Esophagus muscularis mucosa (tissue), 4 donors: ENCODE data around the gene CEP57L1.

ENCODE experiments used
- EP300 ChIP-seq: sonication (generic); formaldehyde crosslinking; IDR thresholded peaks from one replicate; pipeline ENCODE4 v1.6.1; 2017; ENCODE audit warnings: antibody characterized with exemption
- POLR2A ChIP-seq: fragments of 450-650 bp; IDR thresholded peaks from one replicate; pipeline ENCODE4 v1.6.1; 2017; ENCODE audit warnings: antibody characterized with exemption, moderate library complexity, mild to moderate bottlenecking, low read depth
- POLR2AphosphoS5 ChIP-seq, 2 donors: sonication (generic); formaldehyde crosslinking; IDR thresholded peaks; one replicate each; pipeline ENCODE4 v1.6.1; 2017; ENCODE audit warnings: antibody characterized with exemption in 2 of 2
- TF ChIP-seq, protein P1 (sequence below), 3 experiments: fragments of 200-600 bp in 2 of 3; fragments of 450-650 bp in 1 of 3; sonication (generic) in 2 of 3; IDR thresholded peaks; one replicate each; pipeline ENCODE4 v1.5.1; 2017 to 2019; ENCODE audit warnings: antibody characterized with exemption in 3 of 3, mild to moderate bottlenecking in 2 of 3, moderate library complexity in 1 of 3

DNA sequence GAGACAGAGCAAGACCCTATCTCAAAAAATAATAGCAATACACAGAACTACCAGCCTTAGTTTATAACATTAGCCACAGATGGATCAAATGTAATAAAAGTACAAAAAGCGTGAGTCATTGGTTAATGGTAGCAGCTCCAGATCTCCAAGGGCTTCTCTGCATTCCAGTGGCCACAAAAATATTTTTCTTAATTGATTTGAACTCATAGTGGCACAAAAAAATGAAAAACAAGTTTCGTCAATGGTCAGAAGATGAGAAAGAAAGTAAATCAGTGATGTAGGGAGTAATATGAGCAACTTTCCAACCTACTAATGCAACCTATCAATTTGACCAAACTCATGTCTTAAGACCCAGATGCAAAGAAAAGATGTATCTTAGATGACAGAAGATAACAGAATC lies 79.6 kb downstream of the CEP57L1 start:
- TF ChIP-seq EP300 (no peak), POLR2A (no peak), POLR2AphosphoS5 (IDR thresholded peaks at IDR 0.05) (no peak)
- TF ChIP-seq, protein P1, sequence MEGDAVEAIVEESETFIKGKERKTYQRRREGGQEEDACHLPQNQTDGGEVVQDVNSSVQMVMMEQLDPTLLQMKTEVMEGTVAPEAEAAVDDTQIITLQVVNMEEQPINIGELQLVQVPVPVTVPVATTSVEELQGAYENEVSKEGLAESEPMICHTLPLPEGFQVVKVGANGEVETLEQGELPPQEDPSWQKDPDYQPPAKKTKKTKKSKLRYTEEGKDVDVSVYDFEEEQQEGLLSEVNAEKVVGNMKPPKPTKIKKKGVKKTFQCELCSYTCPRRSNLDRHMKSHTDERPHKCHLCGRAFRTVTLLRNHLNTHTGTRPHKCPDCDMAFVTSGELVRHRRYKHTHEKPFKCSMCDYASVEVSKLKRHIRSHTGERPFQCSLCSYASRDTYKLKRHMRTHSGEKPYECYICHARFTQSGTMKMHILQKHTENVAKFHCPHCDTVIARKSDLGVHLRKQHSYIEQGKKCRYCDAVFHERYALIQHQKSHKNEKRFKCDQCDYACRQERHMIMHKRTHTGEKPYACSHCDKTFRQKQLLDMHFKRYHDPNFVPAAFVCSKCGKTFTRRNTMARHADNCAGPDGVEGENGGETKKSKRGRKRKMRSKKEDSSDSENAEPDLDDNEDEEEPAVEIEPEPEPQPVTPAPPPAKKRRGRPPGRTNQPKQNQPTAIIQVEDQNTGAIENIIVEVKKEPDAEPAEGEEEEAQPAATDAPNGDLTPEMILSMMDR (IDR thresholded peaks at IDR 0.05) = no peak
